Measurements from ENCODE around the gene ZMYND8.

ZMYND8 gene

GRCh38 chr20:47160992-47161391 is 195.5 kb downstream of the ZMYND8 start:
- FAIRE-seq: no peak

GRCh38 chr20:47160240-47160639 is 196.3 kb downstream of the ZMYND8 start:
- FAIRE-seq: no peak

Measured in G401.6 (cell line).